Measurements from ENCODE around the gene OR1N2.

GRCh38 chr9:122519376-122519775, 33.5 kb upstream of the OR1N2 start:
- TF ChIP-seq, protein P1, sequence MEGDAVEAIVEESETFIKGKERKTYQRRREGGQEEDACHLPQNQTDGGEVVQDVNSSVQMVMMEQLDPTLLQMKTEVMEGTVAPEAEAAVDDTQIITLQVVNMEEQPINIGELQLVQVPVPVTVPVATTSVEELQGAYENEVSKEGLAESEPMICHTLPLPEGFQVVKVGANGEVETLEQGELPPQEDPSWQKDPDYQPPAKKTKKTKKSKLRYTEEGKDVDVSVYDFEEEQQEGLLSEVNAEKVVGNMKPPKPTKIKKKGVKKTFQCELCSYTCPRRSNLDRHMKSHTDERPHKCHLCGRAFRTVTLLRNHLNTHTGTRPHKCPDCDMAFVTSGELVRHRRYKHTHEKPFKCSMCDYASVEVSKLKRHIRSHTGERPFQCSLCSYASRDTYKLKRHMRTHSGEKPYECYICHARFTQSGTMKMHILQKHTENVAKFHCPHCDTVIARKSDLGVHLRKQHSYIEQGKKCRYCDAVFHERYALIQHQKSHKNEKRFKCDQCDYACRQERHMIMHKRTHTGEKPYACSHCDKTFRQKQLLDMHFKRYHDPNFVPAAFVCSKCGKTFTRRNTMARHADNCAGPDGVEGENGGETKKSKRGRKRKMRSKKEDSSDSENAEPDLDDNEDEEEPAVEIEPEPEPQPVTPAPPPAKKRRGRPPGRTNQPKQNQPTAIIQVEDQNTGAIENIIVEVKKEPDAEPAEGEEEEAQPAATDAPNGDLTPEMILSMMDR (IDR thresholded peaks at IDR 0.05; ENCODE audit: low read depth, low read length, poor library complexity, severe bottlenecking): no peak
- no peak for TF ChIP-seq EZH2phosphoT487 (IDR thresholded peaks at IDR 0.05; ENCODE audit: borderline replicate concordance, low read length)

Data from DOHH2 (cell line).